AG04450 (cell line): ENCODE results near the gene ACY1. TPM values are rescaled to one million over a fixed set of nuclear protein-coding genes. Genes with fewer than 3 reads are reported as not detected.

Source experiments
- CTCF ChIA-PET: fragments of 300-600, 350-600 bp; formaldehyde crosslinking; extraction: SDS; loops from one replicate; lab custom pipeline; 2022; ENCODE audit warnings: antibody characterized with exemption, inconsistent platforms; lab: Charles Lee
- POLR2A ChIA-PET: fragments of 350-600 bp; formaldehyde crosslinking; extraction: SDS; loops from one replicate; lab custom pipeline; 2021; ENCODE audit warnings: antibody characterized with exemption, inconsistent platforms; lab: Yijun Ruan, JAX
- DNase-seq: peaks from one replicate; pipeline ENCODE4 v3.0.0-alpha.2; 2011; ENCODE audit warnings: low read depth, low spot score
- H3K27ac ChIP-seq: one replicate; pipeline ENCODE4 v1.5.1; 2012; ENCODE audit warnings: low read depth, low read length, control low read depth
- H3K27me3 ChIP-seq: one replicate; pipeline ENCODE4 v1.6.0; 2012; ENCODE audit warnings: low read length; ENCODE audit not compliant: control insufficient read depth, insufficient read depth
- H3K4me3 ChIP-seq: 2 replicates; pipeline ENCODE4 v1.5.1; 2011; ENCODE audit warnings: mild to moderate bottlenecking, low read depth, low read length, control low read depth
- H3K9me3 ChIP-seq: 2 replicates; pipeline ENCODE4 v1.5.1; 2012; ENCODE audit warnings: low read length; ENCODE audit not compliant: control insufficient read depth, insufficient read depth
- CTCF ChIP-seq: IDR thresholded peaks from 2 replicates; pipeline ENCODE4 v1.5.1; 2011; ENCODE audit warnings: low read depth, low read length, control low read depth, inconsistent platforms
- polyA plus RNA-seq: library from polyadenylated mRNA; depleted of rRNA; stranded (reverse); fragments of >200 nt; gene quantifications from 2 replicates; pipeline ENCODE4 v1.2.3, GENCODE V29; 2011

The ACY1 gene
- polyA plus RNA-seq, 1 experiment = 20.4 TPM

- ChIA-PET CTCF (interaction anchor here (2.3 kb wide), 1 partner anchor 29 kb away, joined by 12 read pairs; the partner anchor contains the start of gene RRP9), POLR2A (no interaction called here)
- Histone ChIP-seq H3K27ac (no peak overlapping the region), H3K9me3 (peaks cover 3% of the 10 kb centered on the region; the same call in 1 of the 2 replicates), H3K4me3 (no peak overlapping the region), H3K27me3 (no peaks in the 10 kb centered on the region)
- no peak for DNase-seq
- no peak for TF ChIP-seq CTCF
Measured at GRCh38 chr3:51970606-51971300, 12.6 kb upstream of the ACY1 start.

GRCh38 chr3:51971350-51971749 lies 12.0 kb upstream of the ACY1 start:
- Histone ChIP-seq H3K4me3 (no peak overlapping the region), H3K9me3 (peaks cover 3% of the 10 kb centered on the region; the same call in 1 of the 2 replicates), H3K27me3 (no peaks in the 10 kb centered on the region), H3K27ac (peak overlapping the region; percentile 11)
- TF ChIP-seq CTCF = no peak
- CTCF ChIA-PET = no interaction called here
- POLR2A ChIA-PET = no interaction called here
- DNase-seq = no peak

- DNase-seq = no peak
- Histone ChIP-seq H3K4me3 (peak overlapping the region; percentile 91), H3K27me3 (no peaks in the 10 kb centered on the region), H3K27ac (peak overlapping the region; percentile 47), H3K9me3 (peaks cover 3% of the 10 kb centered on the region; the same call in 1 of the 2 replicates)
- TF ChIP-seq CTCF = no peak
- ChIA-PET POLR2A (interaction anchor here (0.9 to 2.3 kb wide), 5 partner anchors 8 to 32 kb away, joined by 3 to 20 read pairs (median 8); partner anchors contain the start of genes PARP3, RPL29 and RRP9), CTCF (interaction anchor here (0.5 to 3.4 kb wide), 11 partner anchors 9 to 113 kb away, joined by 3 to 48 read pairs (median 5); partner anchors contain the start of genes ACY1, PARP3, RPL29 and RRP9)
Measured at GRCh38 chr3:51974277-51974962, 8.9 kb upstream of the ACY1 start.

DNA sequence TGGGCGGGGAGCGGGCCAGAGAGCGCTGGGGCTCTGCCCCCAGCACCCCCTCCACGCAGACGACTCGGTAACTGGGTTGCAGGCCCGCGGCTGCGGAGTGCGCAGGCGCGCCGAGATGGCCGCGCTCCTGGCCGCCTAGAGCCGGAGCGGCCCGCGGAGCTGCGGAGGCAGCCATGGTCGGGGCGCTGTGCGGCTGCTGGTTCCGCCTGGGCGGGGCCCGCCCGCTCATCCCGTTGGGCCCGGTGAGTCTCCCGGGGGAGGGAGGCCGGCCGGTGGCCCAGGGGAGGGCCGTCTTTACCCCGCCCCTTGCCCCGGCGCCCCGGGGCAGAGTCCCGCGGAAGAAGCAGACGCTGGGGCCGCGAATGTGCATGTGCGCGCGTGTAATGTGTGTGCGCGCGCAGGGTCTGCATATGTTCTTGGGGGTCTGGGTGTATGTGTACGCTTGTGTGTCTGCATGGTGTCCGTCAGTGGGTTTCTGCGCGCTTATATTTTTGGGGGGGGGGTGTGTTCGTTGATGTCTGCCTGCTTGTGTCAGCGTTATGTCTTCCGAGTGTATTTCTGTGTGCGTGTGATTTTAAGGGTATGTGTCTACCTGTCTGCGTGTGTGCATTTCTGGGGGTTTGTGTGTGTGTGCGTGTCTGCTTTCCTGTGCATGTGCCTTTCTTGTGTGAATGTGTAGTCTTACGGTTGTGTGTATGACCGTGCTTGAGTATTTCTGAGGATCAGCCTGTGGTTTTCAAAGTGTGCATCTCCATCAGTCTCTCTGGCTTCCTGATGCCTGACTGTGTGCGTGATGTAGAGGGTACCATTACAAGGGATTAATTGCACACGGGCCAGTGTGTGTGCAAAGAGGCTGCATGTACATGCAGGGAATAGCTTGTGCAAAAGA lies 8.1 kb upstream of the ACY1 start, which contains the start of gene ABHD14A:
Gene ABHD14A (plus strand): TSS at position 102 of the 889 bp plus-strand sequence. CDS start 72 bp downstream, at position 174.
- no peak for DNase-seq
- TF ChIP-seq CTCF = no peak

More for the DNA sequence above, 8.1 kb upstream of the ACY1 start, which contains the start of gene ABHD14A:
- Histone ChIP-seq H3K27me3 (no peaks in the 10 kb centered on the region), H3K27ac (peak within 1 kb of the TSS; percentile 47), H3K9me3 (peaks cover 3% of the 10 kb centered on the region; the same call in 1 of the 2 replicates), H3K4me3 (peak within 1 kb of the TSS; percentile 91)
- ChIA-PET CTCF (interaction anchor here (0.6 to 3.4 kb wide), 5 partner anchors 8 to 542 kb away, joined by 3 to 48 read pairs (median 6); partner anchors contain the start of genes ACY1, PARP3 and RRP9), POLR2A (interaction anchor here (0.6 to 0.9 kb wide), 2 partner anchors 9 to 644 kb away, joined by 3 read pairs; no protein-coding TSS in a partner anchor)
